ENCODE results near the gene CAMK2N1. TPM values are rescaled to one million over a fixed set of nuclear protein-coding genes. Genes with fewer than 3 reads are reported as not detected.
A peak's percentile ranks its signal among the peaks of the same experiment; 100 is the strongest.

CAMK2N1 gene
- total RNA-seq, 1 donor from 2014 or later = 7.7 TPM

DNA sequence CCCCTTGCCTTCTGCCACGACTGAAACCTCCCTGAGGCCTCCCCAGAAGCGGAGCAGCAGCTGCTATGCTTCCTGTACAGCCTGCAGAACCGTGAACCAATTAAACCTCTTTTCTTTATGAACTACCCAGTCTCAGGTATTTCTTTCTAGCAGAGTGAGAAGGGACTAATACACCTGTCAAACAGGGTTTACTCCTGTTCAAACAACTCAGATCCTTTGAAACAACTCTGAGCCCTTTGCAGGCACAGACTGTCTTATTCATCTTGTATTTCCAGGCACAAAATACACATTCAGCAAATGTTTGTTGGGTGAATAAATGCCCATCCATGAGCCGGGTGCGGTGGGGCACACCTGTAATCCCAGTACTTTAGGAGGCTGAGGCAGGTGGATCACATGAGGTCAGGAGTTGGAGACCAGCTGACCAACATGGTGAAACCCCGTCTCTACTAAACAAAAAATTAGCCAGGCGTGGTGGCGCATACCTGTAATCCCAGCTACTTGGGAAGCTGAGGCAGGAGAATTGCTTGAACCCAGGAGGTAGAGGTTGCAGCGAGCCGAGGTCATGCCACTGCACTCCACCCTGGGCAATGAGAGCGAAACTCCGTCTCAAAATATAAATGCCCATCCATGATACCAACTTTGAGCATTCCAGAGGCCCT, 10.8 kb upstream of the CAMK2N1 start:
- ATAC-seq = peak; percentile 60

DNA sequence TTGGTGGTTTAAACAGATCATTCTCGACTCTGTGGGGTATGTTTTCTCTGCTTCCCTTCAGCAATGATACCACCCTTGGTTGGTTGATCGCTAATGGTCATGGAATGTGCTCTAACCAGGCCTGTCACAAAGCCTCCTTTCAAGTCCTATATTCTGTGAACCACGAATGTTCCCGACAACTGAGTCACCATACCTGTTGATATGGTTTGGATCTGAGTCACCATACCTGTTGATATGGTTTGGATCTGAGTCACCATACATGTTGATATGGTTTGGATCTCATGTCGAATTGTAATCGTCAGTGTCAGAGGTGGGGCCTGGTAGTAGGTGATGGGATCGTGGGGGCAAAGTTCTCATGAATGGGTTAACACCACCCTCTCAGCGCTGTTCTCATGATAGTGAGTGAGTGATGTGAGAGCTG, 10.2 kb upstream of the CAMK2N1 start:
- ATAC-seq = peak; percentile 78

DNA sequence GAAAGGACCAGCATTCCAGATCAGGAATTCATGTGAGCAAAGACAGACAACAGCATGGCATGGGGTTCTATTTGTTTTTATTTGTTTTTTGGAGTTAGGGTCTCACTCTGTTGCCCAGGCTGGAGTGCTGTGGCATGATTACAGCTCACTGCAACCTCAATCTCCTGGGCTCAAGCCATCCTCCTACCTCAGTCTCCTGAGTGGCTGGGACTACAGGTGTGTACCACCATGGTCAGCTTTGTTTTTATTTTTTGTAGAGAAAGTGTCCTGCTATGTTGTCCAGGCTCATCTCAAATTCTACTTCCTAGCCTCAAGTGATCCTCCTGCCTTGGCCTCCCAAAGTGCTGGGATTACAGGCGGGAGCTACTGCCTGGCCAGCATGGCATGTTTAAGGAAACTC, 9.7 kb upstream of the CAMK2N1 start:
- no peak for ATAC-seq

GRCh38 chr1:20494609-20495311, 8.8 kb upstream of the CAMK2N1 start:
- ATAC-seq = peak; percentile 55

- peak; percentile 65 for ATAC-seq
These were observed 8.0 kb upstream of the CAMK2N1 start for GRCh38 chr1:20493839-20494608.

DNA sequence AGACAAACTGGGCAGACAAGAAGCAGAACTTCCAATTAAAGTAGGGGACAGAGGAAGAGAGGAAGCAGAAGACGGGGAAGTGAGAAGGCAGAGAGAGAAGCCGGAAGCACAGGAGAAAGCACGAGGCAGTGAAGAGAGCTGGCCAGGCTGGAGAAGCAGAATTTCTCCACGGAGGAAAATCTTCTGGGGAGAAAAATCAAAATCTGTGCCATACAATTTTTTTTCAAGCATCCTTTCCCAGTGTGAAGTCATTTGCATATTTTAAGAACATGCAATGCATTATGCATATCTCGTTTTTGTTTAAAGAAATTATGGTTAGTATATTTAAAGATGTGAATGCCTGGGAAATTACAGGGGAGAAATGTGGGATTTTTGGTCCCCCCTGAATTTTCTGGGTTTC, 7.3 kb upstream of the CAMK2N1 start:
- ATAC-seq = no peak

DNA sequence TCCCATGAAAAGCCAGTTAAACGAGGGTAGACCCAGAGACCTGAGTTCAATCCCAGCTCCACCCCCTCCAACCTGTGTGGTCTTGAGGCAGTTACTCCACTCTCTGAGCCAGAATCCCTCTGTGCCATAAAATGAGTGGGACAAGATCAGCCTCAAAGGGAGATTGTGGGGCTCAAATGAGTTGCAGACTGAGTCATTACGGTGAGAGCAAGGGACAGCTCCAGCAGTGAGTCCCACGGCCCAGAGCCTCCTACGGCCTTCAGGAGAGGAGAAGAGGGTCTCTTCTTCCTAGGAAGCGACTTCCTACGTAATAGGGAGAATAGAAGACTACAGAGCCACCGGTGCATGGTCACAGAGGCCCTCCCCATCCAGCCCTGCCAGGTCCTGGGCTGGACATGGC, 6.7 kb upstream of the CAMK2N1 start:
- no peak for ATAC-seq

GRCh38 chr1:20491866-20492265, 5.9 kb upstream of the CAMK2N1 start:
- no peak for ATAC-seq

DNA sequence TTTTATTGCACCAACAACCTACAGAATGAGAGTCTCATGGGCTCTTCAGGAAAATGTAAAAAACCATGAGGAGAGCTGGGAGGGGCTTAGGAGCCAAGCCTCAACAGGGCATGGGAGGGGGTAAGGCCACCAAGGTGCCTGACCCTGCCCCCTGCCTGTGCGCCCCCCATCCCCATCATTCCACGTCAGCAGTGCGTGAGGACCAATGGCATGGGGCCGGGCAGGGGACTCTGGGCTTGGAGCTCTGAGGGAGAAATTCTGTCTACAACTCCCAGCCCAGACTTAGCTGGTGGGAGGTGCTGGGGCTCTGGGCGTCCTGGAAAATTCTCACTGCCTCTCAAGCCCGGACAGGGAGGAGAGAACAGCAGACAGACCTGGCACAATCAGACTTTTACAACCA, 5.2 kb upstream of the CAMK2N1 start:
- ATAC-seq = no peak

GRCh38 chr1:20487236-20487590, 1.2 kb upstream of the CAMK2N1 start:
- no peak for ATAC-seq

DNA sequence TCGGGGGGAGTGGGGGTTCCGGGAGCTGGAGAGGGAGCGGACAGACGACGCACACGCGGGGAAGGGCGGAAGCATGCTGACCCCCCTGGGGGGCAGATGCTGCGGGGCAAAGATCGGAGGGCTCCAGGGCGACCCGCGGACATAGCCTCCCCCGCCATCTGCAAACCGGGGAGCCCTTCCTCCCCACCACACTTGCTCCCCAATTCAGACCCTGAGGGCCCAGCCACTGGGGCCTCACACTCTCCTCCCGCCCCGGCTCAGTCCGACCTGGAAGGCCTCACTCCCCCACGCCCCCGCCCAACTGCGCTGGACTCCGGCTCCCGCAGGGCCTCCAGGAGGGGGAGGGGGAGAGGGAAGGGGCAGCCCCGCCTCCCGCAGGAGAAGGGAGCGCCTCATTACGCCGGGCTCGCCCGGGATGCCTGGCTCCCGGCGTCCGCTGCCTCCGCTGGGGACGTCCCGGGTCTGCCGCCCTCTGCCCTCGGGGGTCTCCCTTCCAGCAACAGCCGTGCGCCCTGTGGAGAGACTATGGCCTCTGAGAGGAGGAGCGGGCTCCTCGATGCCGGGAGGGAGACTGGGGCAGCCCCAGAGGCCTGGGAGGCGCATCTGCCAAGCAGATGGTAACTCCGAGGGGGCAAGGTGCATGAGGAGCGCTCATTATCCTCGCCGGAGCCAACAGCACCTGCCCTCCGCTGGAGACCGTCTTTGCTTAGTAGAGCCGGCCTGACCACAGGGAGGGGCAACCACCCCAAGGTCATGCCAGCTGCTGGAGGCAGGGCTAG, 636 bp upstream of the CAMK2N1 start:
- ATAC-seq = peak; percentile 13

- no peak for ATAC-seq
These were observed 1.2 kb downstream of the CAMK2N1 start for GRCh38 chr1:20484519-20485462.

DNA sequence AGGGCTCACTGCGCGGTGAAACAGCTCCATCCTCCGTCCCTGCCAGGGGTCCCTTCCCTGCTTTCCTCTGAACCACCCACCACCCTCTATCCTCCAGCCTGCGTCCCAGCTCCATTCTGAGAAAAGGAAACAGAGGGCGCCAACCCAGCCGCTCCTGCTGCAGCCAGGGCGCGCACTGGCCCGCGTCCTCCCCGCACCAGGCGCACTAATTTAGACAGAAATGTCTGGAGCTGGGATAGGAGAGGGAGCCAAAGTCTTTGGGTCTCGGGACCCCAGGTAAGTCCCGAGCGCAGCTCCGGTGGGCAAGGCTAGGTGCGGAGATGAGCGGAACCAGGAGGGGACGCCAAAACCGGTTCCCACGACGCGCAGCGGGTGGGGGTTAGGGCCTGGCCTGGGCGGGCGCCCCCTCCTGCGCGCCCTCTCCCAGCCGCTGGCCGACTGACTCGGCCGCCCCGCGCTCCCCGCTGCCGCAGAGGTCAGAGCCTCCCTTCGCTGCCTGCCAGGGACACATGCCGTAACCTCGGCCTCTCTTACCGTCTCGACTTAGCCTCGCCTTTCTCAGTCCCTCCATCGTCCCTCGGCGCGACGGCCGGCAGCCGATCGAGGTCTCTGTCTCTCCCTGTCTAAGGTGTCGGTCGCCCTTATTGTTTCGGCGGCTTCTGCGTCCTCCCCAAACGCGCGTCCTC, 2.0 kb downstream of the CAMK2N1 start:
- ATAC-seq = no peak

DNA sequence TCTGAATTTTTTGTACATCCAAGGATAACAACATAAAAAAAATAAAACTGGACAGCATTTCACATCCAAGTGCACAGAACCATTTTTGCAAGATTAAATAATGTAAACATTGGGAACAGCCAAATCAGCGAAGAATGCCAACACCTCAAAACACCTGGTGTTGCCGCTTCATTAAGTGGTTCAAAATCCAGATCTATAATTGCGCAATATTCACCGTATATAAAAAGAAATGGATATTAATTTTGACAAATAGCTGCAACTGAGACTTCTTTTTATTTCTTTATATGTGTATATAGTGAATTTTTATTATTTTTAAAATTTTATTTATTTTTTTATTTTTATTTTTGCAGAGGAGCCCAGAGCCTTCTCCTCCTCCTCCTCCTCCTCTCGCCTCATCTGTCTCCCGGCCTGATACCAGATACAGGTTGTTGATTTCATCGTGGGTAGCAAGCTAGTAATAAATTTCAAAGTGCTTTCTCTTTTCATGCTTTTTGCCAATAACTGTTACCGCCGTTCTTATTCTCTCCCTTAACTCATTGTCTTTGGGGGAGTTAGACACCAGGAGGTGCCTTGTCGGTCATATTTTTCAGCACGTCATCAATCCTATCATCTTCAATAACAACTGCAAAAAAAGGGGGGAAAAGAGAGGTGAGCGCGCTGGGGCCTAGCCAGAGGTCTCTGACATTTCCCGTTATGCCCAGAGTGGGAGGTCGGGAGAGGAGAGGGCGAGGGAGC, 2.7 kb downstream of the CAMK2N1 start:
- no peak for ATAC-seq

GRCh38 chr1:20481643-20482498, 4.1 kb downstream of the CAMK2N1 start:
- ATAC-seq = no peak

- no peak for ATAC-seq
These were observed 4.9 kb downstream of the CAMK2N1 start for GRCh38 chr1:20480951-20481617.

GRCh38 chr1:20480243-20480944, 5.6 kb downstream of the CAMK2N1 start:
- no peak for ATAC-seq

DNA sequence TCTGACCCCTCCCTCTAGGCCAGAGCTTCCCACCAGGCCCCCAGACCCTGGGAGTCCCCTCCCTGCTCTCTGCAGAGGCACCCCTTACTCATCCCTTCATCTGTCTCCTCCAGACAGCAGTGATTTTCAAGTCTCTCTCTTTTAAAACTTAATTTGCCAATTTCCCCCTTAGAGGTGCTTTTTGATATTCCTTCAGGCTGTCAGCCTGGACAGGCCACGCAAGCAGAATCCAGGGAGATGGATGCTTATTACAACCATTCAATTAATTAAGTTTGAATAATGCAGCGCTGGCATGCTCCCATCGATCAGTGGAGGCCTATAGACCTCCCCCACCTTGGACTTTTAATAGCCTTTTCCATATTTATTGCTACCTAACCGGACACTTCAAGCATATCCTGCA, 6.2 kb downstream of the CAMK2N1 start:
- no peak for ATAC-seq

Measured in esophagus mucosa (tissue), 1 donor.